DND-41 (cell line): ENCODE measurements around the gene CLCN2.

Experiments
- ATAC-seq: fragments of 200-7000 bp; cut with Tn5 transposase; 3 replicates; pipeline ENCODE4 v1.9.1; 2021; ENCODE audit warnings: low read depth; ENCODE audit not compliant: insufficient read depth
- DNase-seq: peaks from one replicate; pipeline ENCODE4 v3.0.0-alpha.2; 2020
- H2AFZ ChIP-seq: 2 replicates; pipeline ENCODE4 v1.6.0; 2012; ENCODE audit warnings: low read depth, low read length
- H3K27ac ChIP-seq: 2 replicates; pipeline ENCODE4 v1.5.1; 2012; ENCODE audit warnings: low read length, inconsistent platforms
- H3K27me3 ChIP-seq: fragments of 200-600 bp; sonication (generic); 2 replicates; pipeline ENCODE4 v1.6.0; 2012; ENCODE audit warnings: low read length, mild to moderate bottlenecking, inconsistent platforms; ENCODE audit not compliant: insufficient read depth, poor library complexity
- H3K36me3 ChIP-seq: 2 replicates; pipeline ENCODE4 v1.5.1; 2012; ENCODE audit warnings: low read length, inconsistent platforms; ENCODE audit not compliant: insufficient read depth
- H3K4me1 ChIP-seq: 2 replicates; pipeline ENCODE4 v1.5.1; 2012; ENCODE audit warnings: mild to moderate bottlenecking, low read length; ENCODE audit not compliant: insufficient read depth
- H3K4me2 ChIP-seq: 2 replicates; pipeline ENCODE4 v1.6.0; 2012; ENCODE audit warnings: mild to moderate bottlenecking, moderate library complexity, low read length, inconsistent platforms; ENCODE audit not compliant: insufficient read depth
- H3K4me3 ChIP-seq, 2 experiments: fragments of 200-600 bp in 1 of 2; shearing (Covaris generic) in 1 of 2; 2 replicates each; pipeline ENCODE4 v1.5.1; 2012 to 2016; ENCODE audit warnings: inconsistent platforms in 2 of 2, low read length in 2 of 2, mild to moderate bottlenecking in 2 of 2, low read depth in 1 of 2, moderate library complexity in 1 of 2
- H3K79me2 ChIP-seq: 2 replicates; pipeline ENCODE4 v1.6.0; 2012; ENCODE audit warnings: low read length, inconsistent platforms; ENCODE audit not compliant: insufficient read depth
- H3K9ac ChIP-seq: 2 replicates; pipeline ENCODE4 v1.6.0; 2012; ENCODE audit warnings: low read depth, mild to moderate bottlenecking, inconsistent platforms, low read length, moderate library complexity
- H3K9me3 ChIP-seq: 2 replicates; pipeline ENCODE4 v1.5.1; 2012; ENCODE audit warnings: low read length, moderate library complexity, mild to moderate bottlenecking, inconsistent platforms; ENCODE audit not compliant: insufficient read depth, severe bottlenecking
- H4K20me1 ChIP-seq: 2 replicates; pipeline ENCODE4 v1.6.0; 2012; ENCODE audit warnings: low read length; ENCODE audit not compliant: insufficient read depth
- EZH2 ChIP-seq: IDR thresholded peaks from 3 replicates; pipeline ENCODE4 v1.6.1; 2012; ENCODE audit warnings: borderline replicate concordance, low read depth, mild to moderate bottlenecking, moderate library complexity, low read length, inconsistent platforms; ENCODE audit not compliant: severe bottlenecking
- TF ChIP-seq, protein P1 (sequence below): IDR thresholded peaks from 2 replicates; pipeline ENCODE4 v1.5.1; 2012; ENCODE audit warnings: borderline replicate concordance, low read length, moderate library complexity, mild to moderate bottlenecking; ENCODE audit not compliant: poor library complexity, severe bottlenecking; ENCODE audit errors: extremely low read depth

Gene CLCN2

DNA sequence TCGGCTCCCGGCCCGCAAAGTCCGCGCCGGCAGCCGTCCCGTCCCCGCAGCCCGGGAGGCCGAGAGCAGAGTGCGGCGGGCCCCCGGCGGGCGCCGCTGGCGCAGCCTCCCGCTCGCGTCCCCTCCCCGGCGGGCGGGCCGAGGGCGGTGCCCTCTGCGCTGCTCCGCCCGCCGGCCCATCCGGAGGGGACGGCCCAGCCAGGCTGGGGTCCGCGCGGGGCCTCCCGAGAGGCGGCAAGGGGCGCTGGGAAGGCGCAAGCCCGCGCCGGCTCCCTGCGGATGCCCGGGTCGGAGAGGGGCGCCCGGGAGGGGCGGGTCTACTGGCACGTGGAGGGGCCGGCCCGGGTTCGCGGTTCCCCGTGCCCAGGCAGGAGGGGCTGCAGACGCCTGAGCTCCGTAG is at the start of gene CLCN2, which contains the start of gene POLR2H:
Gene CLCN2 (minus strand): TSS at position 74 of the 400 bp plus-strand sequence. CDS start 126 bp downstream, outside the sequence.
Gene POLR2H (plus strand): TSS at position 179 of the 400 bp plus-strand sequence. CDS start 1,783 bp downstream, outside the sequence.
- Histone ChIP-seq H3K27ac (peak within 1 kb of the TSS; percentile 88), H4K20me1 (peaks cover 27% of the 10 kb centered on the region), H3K9ac (peak within 1 kb of the TSS; percentile 89), H3K36me3 (peaks cover 16% of the 10 kb centered on the region), H3K4me1 (peaks cover 34% of the 10 kb centered on the region), H3K4me2 (peak within 1 kb of the TSS; percentile 87), H3K79me2 (peaks cover 39% of the 10 kb centered on the region), H2AFZ (peak within 1 kb of the TSS; percentile 96), H3K27me3 (no peaks in the 10 kb centered on the region), H3K9me3 (no peaks in the 10 kb centered on the region), H3K4me3 (peak within 1 kb of the TSS; percentile 43 to 95)
- peak; percentile 68 for DNase-seq
- TF ChIP-seq EZH2, result no peak
- TF ChIP-seq, protein P1, sequence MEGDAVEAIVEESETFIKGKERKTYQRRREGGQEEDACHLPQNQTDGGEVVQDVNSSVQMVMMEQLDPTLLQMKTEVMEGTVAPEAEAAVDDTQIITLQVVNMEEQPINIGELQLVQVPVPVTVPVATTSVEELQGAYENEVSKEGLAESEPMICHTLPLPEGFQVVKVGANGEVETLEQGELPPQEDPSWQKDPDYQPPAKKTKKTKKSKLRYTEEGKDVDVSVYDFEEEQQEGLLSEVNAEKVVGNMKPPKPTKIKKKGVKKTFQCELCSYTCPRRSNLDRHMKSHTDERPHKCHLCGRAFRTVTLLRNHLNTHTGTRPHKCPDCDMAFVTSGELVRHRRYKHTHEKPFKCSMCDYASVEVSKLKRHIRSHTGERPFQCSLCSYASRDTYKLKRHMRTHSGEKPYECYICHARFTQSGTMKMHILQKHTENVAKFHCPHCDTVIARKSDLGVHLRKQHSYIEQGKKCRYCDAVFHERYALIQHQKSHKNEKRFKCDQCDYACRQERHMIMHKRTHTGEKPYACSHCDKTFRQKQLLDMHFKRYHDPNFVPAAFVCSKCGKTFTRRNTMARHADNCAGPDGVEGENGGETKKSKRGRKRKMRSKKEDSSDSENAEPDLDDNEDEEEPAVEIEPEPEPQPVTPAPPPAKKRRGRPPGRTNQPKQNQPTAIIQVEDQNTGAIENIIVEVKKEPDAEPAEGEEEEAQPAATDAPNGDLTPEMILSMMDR, result no peak
- ATAC-seq, result peak; percentile 48

DNA sequence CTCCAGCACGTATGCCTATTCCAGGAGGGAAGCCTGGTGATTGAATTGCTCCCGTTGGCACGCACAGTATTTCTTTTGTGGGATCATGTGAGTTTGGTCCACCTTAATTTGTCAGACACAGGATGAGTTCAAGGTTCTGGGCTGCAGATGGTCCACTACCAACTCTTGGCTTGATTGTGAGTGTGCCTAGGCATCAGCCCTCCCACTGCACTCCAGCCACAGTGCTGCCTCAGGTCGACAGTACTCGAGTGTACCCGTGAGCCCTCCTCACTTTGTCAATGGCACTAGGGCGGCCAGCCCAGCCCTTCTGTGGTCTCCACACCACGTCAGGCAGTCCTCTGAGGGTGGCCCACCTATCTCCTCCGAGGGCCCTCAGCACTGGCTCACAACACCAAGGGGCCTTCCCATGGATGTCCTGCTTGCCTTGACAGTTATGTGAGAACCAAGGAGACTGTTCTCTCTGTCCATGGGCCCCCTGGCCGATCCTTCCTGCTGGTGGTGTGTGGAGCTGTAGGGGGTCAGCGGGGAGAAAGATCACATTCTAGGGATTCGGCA is 48.6 kb upstream of the CLCN2 start:
- no peak overlapping the region for H2AFZ ChIP-seq
- no peaks in the 10 kb centered on the region for H3K4me1 ChIP-seq
- DNase-seq, result no peak
- no peaks in the 10 kb centered on the region for H3K36me3 ChIP-seq
- H3K27me3 ChIP-seq, result peaks cover 10% of the 10 kb centered on the region
- ATAC-seq, result no peak
- H3K9me3 ChIP-seq, result no peaks in the 10 kb centered on the region
- H3K4me3 ChIP-seq, result no peak overlapping the region
- no peak overlapping the region for H3K27ac ChIP-seq
- H4K20me1 ChIP-seq, result no peaks in the 10 kb centered on the region
- no peak overlapping the region for H3K4me2 ChIP-seq
- no peaks in the 10 kb centered on the region for H3K79me2 ChIP-seq
- no peak overlapping the region for H3K9ac ChIP-seq
- TF ChIP-seq, protein P1, result no peak

DNA sequence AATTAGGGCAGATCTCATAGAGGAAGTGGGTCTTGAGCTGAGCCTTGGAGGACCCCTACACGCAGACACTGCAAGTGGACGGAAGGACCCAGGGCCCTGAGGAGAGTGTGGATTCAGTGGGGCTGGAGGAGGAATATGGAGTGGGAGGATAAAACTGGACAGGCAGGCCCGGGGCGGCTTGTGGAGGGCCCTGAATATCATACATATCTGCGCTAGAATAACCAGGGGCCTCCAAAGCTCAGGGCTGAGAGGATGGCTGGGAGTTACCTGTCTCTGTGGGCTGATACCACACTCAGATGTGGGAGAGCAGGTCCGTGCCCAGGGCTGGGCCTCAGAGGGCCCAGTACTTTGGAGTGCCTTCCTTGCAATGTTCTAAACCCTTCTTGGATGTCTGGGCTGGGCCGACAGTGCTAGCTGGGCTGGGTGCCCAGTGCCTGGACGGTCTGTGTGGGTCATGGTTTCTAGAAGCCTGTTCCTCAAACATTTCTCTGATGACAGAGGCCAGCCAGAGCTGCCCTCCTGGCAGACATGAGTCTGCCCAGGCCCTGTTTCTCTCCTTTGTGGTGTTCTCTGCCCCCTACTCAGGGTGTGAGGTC is 48.0 kb upstream of the CLCN2 start:
- H3K27me3 ChIP-seq, result peaks cover 12% of the 10 kb centered on the region
- DNase-seq, result no peak
- no peak overlapping the region for H3K4me2 ChIP-seq
- no peaks in the 10 kb centered on the region for H3K79me2 ChIP-seq
- H3K9me3 ChIP-seq, result no peaks in the 10 kb centered on the region
- TF ChIP-seq EZH2, result no peak
- TF ChIP-seq, protein P1, result no peak
- H4K20me1 ChIP-seq, result no peaks in the 10 kb centered on the region
- H3K4me3 ChIP-seq, result no peak overlapping the region
- no peak overlapping the region for H2AFZ ChIP-seq
- H3K4me1 ChIP-seq, result no peaks in the 10 kb centered on the region
- no peak overlapping the region for H3K9ac ChIP-seq
- no peak overlapping the region for H3K27ac ChIP-seq
- ATAC-seq, result no peak
- H3K36me3 ChIP-seq, result no peaks in the 10 kb centered on the region
